GM18511 (cell line): ENCODE measurements around the gene RAB26.

ENCODE experiments used
- ATAC-seq: cut with Tn5 transposase; IDR thresholded peaks from one replicate; pipeline ENCODE4 v1.9.1; 2021; ENCODE audit warnings: mild to moderate bottlenecking, moderate library complexity; ENCODE audit not compliant: unreplicated experiment

Gene RAB26

DNA sequence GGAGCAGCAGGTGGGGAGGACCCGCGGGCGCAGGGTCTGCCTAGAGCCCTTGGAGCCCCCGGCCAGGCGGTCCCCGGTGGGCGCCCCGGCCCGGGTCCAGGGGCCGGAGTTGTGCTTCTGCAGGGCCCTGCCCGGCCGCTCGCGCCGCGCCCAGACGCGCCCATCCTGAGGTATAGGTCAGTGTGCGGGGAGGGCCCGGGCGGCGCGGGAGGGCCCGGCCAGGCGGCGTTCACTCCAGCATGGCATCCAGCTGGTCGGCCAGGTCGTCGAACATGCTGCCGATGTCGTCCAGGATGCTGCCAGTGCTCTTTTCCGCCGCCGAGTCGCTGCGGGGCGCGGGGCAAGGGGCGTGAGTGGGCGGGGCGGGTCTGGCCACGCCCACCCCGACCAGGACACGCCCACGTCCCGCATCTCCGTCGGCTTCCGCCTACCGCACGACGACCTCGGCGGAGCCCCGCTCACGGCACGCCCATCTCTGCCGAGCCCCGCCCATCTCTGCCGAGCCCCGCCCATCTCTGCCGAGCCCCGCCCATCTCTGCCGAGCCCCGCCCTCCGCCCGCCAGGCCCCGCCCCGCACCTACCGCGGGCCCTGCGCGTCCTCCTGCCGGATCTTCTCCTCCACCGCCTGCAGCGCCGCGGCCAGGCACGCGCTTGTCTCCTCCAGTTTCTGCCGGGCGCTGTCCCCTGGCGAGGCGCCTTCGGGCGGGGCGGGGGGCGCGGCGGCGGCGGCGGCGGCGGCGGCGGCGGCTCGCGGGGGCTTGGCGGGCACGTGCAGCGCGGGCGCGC is 30.1 kb downstream of the RAB26 start:
- no peak for ATAC-seq

DNA sequence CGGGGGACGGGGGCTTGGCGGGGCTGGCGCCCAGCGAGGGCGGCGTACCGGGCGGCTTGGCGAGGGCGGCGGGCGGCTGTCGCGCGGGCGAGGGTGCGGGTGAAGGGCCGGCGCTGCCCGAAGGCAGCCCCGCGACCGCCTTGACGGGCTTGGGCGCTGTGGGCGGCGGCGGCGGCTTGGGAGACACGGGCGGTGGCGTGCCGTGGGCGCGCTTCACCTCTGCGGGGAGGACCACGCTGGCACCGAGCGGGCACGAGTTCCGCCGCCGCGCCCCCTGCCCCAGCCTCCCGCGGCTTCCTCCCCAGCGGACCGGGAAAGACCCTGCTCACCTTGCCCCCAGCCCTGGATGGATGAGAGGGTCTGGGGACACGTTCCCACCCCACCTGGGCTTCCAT is 30.7 kb downstream of the RAB26 start:
- ATAC-seq = no peak

DNA sequence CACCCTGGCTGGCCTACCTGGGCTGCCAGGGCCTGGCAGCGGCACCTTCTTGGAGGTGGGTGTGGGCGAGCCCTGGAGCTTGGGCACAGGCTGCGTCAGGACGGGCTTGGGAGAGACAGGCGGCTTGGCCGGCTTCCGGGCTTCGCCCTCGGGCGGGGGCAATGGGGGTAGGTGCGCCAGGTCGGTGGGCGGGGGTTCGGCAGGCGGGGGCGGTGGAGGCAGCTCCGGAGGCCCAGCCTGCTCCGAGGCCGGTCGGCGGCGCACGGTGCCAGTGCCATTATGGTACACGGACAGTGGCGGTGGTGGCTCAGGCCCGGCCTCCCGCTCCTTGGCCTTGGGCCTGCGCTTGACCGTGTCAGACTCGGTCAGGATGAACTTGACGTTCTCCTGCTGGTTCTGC is 31.2 kb downstream of the RAB26 start:
- ATAC-seq = no peak

DNA sequence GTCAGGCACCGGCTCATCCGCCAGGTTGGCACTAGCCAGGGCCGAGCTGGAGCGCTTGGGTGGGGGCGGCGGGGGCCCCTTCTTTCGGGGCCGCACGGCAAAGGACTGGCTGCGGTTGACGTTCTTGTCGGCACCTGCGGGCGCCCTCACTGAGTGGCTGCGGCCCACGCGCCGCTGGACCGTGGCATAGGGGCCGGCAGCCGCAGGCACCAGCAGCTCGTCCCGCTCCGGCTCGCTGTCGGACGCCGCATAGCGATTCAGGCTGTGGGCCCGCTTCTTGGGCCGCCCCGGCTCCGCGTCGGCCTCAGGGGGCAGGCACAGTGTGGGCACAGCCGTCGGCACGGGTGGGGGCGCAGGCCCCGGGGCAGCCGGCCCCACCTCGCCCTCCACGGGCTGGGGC is 32.0 kb downstream of the RAB26 start:
- no peak for ATAC-seq

DNA sequence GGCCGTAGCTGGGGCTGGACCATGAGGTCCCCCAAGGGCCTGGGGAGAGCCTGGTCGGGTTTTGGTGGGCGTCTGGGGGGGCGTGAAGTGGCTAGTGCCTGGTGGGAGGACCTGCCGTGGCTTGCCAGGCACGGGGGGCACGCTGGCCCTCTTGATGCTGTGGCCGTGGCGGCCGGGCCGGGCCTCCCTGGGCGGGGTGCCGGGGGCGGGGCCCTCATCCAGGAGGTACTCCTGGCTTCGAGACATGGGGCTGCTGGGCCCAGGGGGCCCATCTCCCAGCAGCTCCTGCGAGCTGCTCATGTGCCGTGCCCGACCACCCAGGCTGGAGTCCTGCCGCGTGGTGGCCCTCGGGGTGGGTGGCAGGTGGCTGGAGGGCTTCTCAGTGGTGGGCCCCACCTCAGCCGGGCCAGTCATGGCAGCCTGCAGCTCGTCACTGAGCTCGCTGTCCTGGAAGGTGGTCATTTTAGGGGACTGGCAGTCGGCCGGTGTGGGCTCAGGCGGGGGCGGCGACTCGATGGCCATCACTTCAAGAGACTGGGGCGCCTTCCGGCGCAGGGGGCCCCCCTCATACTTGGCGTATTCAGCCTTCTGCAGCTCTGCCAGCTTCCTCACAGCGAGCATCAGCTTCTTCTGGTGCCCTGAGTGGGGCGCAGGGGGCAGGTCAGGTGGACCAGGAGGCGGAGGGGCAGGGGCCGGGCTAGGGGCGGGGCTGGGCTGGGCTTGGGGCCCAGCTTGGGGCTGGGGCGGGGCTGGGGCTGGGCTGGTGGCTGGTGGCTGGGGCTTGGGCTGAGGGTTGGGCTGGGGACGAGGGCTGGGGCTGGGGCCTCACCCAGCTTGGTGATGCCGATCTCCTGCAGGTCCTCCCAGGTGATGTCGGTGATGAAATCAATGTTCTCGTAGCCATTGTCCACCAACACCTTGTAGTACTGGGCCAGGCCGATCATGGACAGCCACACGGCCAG is 32.8 kb downstream of the RAB26 start:
- ATAC-seq = no peak

DNA sequence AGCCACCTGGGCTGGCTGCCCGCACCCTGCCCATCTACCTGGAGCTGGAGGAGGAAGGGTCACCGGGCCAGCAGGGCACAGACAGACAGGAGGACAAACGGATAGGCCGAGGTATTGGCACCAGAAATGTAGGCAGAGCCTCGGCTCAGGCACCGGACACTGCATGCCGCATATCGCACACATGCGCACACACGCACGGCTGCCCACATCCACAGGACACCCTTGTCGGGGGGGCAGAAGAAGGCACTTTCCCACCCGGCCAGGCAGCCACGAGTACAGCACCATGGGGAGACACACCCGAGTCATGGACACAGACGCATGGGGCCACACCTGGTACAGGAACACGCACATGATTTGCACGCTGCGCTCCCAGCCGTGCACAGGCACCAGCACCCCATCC is 33.5 kb downstream of the RAB26 start:
- ATAC-seq = no peak

DNA sequence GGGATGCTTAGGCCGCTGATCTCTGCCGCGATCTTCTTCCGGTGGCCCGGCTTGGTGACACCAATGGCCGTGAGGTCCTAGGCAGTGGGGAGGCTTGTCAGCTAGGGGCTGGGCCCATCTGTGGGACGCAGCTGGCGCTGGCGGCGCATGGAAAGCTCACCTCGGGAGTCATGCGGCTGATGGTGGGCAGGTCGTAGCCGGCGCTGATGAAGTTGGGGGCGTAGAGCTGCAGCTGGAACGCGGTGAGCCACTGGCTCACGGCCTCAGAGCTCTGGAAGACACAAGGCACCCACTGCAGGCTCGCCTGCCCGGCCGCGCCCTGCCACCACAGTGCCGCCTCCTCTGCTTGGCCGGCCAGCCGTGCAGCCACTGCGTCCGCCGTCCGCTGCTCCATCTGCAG is 35.2 kb downstream of the RAB26 start:
- no peak for ATAC-seq

DNA sequence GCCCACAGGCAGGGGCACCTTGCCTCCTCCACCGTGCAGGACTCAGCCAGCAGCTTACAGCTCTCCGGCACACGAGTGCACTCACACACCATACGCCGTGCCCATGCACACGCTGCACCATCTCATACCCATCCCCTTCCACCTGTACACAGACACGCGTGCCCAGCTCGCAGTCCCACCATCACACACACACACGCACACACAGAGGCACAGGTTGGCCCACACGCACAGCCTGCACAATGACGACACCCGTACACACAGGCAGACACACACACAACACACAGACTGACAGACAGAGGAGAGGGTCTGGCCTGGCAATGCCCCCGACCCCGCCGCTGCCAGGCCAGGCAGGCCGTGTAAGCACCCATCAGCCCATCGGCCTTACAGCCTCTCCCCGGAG is 35.9 kb downstream of the RAB26 start:
- no peak for ATAC-seq

DNA sequence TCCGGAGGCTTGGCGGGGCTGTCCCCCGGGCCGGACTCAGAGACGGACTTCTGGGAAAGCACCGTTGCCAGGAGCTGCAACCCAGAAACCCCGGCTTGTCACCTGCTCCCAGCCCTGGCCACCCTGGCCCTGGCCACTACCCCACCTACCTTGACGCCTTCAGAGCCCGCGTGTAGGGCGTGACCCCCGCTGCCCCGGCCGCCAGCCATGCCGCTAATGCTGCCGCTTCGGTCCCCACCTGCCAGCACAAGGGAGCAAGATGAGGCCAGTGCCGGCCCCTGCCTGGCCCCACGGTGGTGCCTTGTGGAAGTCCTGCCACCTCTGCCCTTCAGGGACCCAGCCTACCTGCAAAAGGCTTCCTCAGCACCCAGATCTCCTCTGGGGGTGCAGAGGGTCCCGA is 36.5 kb downstream of the RAB26 start:
- no peak for ATAC-seq

DNA sequence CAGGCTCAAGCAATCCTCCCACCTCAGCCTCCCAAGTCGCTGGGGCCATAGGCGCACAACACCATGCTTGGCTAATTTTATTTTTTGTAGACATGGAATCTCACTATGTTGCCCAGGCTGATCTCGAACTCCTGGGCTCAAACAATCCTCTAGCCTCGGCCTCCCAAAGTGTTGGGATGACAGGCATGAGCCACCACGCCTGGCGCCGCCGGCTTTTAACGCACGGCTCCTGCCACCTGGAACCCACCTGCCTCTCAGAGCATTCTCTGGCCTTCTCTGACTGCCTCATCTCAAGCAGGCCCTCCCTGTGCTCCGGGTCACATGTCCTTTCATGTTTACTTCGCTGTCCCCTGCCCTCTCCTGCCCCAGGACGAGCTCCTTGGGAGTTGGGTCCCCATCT is 37.6 kb downstream of the RAB26 start:
- ATAC-seq = no peak

DNA sequence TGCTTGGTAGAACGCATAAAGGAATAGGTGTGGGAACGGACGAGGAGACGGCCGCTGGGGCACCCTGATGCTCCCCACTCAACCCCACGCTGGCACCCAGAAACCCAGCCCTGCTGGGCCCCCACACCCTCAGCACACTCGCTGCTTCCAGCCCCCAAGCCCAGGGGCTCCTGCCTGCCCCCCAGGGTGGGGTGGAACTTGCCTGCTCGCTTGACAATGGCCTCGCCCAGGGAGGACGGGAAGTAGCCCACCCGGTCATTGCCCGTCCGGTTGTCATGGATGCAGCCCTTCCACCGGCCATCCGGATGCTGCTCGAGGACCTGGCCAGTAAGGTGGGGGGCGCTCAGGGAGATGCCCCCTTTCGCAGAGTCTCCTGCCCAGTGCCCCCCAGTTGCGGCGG is 38.1 kb downstream of the RAB26 start:
- ATAC-seq = no peak

DNA sequence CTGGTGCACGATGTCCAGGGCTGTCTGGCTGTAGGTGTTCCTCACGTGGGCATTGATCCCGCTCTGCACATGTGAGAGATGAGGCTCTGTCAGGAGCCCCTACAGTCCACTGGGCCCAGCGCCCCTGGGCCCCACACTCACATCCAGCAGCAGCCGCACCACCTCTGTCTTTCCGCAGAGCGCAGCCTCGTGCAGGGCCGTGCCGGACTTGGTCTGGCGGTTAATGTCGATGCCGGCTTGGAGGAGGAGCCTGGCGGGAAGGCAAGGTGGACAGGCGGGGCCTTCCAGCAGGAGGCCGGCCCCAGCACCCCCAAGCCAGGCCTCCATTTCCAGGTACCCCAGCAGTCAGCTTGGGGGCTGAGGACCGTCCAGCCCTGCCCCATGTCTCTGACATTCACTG is 38.8 kb downstream of the RAB26 start:
- no peak for ATAC-seq

DNA sequence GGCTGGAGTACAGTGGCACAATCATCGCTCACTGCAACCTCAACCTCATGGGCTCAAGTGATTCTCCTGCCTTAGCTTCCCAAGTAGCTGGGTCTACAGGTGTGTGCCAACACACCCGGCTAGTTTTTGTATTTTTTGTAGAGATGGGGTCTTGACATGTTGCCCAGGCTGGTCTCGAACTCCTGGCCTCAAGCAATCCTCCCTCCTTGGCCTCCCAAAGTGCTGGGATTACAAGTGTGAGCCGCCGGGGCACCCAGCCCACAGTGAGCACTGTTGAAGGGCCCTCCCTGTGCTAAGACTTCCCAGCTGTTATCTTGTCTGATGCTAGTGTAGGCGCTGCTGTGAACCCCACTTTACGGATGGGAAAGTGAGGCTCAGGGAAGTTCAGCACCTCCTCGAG is 40.0 kb downstream of the RAB26 start:
- no peak for ATAC-seq

DNA sequence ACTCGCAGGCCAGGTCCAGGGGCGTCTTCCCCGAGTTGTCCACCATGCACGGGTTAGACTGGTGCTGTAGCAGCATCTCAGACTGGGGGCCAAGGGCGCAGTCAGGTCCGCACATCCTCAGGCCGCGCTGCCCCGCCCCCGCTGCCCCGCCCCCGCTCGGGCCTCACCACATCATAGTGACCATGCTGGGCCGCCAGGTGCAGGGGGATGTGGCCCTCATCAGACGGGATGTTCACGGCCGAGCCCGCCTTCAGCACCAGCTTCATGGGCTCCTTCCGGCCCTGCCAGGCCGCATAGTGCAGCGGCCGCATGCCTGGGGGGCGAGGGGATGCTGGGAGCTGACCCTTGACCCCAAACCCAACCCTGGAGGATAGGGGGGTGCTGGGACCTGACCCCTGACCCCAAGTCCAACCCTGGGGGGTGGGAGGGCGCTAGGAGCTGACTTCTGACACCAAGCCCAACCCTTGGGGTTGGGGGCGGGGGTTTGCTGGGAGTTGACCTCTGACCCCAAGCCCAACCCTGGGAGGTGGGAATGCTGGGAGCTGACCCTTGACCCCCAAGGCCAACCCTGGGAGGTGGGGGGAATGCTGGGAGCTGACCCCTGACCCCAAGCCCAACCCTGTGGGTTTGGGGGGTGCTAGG is 40.9 kb downstream of the RAB26 start:
- ATAC-seq = no peak

DNA sequence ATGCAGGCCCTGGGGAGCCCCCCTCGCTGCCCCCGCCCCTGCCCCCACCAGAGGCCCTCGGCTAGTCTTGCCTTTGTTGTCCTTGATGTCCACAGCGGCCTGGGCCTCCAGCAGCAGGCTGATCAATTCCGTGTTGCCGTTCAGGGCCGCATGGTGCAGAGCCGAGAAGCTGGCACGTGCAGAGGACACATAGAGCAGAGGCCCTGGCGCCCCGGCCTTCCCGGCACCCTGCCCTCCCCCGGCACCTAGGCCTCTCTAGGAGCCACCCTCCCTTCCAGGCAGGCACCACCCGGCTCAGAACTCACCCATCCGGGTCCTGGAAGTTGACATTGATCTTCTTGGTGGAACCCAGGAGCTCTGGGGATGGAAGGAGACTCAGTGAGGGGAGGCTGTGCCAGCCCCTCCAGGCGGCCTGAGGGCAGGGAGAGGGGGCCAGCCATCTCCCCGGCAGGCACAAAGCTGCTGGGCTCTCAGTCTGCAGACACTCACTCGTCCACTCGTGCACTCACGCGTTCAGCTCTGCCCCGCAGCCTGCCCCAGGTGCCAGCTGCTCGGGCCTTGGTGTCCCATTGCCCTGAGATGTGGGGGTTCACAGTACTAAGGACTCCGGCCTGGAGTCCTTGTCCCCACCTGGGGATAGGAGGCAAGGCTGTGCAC is 41.7 kb downstream of the RAB26 start:
- no peak for ATAC-seq

DNA sequence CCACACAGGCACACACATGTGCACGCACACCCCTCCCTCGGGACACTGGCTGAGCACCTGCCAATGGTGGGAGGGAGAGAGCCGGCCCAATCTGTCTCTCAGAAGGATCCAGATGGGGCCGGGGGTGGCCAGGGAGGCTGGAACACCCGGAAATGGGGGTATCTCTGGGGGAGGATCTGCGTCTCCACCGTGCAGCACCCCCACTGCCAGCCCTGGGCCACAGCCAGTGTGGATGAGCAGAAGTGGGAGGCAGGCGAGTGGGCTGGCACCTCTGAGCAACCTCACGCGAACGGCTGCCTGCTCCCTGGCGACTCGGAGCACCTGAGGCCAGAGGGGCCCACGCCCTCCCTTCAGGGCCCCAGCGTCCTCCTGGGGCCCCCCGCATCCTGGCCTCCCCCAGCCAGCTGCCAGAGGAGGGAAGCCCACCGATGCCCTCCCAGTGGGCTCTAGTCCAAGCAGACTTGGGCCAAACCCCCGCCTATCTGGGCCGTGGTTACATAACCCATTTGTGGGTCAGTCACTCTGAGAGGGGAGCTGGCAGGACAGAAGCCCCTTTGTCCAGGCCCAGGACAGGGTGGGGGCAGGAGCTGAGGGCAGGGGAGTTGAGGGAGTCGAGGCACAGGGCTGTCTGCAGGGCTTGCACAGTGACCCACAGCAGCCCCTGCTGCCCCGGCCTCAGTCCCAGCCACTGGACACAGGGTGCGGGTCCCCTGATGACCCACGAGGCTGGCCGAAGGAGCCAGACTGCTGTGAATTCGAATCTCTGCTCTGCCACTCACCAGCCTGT is 42.4 kb downstream of the RAB26 start:
- ATAC-seq = no peak

DNA sequence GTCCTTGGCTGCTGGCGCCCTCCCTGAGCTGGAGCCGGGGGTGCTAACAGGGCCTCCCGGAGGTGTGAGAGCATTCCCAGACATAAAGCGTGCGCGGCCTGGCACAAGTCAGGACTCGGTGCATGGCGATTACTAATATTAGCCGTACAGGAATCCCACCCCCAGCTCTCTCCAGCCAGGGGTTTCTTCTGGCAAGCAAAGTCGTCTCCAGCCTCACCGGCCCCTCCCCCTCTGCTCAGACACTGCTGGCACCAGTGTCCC is 43.0 kb downstream of the RAB26 start:
- no peak for ATAC-seq

DNA sequence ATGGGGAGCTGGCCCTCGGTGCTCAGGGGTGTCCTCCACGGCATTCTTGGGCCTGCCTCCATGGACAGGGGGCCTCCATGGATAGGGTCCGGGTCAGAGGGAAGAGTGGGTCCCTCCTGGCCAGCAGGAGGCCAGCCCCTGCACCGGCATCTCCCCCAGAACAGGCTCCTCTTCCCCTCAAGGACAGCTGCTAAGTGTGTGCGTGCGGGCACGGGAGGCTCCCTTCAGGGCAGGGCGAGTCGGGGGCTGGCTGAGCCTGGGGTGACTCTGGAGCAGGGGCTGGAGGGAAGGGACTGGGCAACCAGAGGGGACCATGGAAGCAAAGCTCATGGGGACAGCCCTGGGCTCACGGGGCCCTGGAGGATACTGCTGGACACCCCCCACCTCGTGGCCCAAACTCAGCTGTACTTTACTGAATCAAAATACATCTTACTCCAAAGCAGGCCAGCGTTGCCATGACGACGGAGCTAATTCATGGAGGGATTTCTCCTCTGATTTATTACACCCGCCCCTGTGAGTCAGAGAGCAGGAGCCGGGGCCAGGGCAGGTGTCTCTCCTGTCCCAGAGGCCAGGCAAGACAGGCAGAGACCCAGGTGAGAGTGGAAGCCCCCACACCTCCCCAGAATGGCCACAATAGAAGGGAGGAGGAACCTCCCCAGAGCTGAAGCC is 45.9 kb downstream of the RAB26 start:
- no peak for ATAC-seq

DNA sequence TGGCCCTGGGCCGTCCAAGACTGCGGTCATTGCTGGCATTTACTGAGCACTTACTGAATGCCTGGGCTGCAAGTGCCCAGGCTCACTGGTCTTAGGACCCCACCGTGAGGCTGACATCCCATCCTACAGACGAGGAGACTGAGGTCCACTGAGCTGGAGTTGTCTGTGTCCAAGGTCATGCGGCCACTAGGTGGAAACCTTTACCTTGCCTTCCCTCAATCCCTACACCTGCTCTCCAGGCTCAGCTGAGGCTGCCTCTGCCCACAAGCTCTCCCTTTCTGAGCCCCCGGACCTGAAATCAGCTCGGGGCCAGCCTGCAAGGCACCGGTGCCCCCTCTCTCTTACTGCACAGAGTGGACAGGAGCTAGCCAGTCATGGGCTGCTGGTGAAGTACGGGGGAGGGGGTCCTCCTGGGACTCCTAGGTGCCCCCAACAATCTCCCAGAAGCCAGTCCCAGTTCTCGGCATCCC is 46.5 kb downstream of the RAB26 start:
- ATAC-seq = no peak
